T-helper 1 cell (primary cell): ENCODE measurements around the gene MBP.

Source experiments
- DNase-seq, 5 donors: peaks; one replicate each; pipeline ENCODE4 v3.0.0-alpha.2; 2012 to 2020

The MBP gene

GRCh38 chr18:76937597-76937996, 195.0 kb downstream of the MBP start:
- no peak for DNase-seq

- no peak for DNase-seq
These were observed 195.7 kb downstream of the MBP start for GRCh38 chr18:76936877-76937276.

- no peak for DNase-seq
These were observed 196.8 kb downstream of the MBP start for GRCh38 chr18:76935722-76936337.

- peak in 1 of 5 donors; percentile 27 for DNase-seq
These were observed 200.4 kb downstream of the MBP start for GRCh38 chr18:76932026-76932819.

- DNase-seq = no peak
These were observed 201.4 kb downstream of the MBP start for GRCh38 chr18:76931171-76931570.
